Suppressor macrophage treated with lipopolysaccharide for 4 hours (primary cell): ENCODE results near the gene ARHGEF7.
"Not testable (repeated sequence)": the region's sequence is repeated elsewhere in the genome, so short reads cannot be mapped to it uniquely, and the experiment has no call there.

Experiments
- DNase-seq: peaks from one replicate; pipeline ENCODE4 v3.0.0-alpha.2; 2020

The ARHGEF7 gene

DNA sequence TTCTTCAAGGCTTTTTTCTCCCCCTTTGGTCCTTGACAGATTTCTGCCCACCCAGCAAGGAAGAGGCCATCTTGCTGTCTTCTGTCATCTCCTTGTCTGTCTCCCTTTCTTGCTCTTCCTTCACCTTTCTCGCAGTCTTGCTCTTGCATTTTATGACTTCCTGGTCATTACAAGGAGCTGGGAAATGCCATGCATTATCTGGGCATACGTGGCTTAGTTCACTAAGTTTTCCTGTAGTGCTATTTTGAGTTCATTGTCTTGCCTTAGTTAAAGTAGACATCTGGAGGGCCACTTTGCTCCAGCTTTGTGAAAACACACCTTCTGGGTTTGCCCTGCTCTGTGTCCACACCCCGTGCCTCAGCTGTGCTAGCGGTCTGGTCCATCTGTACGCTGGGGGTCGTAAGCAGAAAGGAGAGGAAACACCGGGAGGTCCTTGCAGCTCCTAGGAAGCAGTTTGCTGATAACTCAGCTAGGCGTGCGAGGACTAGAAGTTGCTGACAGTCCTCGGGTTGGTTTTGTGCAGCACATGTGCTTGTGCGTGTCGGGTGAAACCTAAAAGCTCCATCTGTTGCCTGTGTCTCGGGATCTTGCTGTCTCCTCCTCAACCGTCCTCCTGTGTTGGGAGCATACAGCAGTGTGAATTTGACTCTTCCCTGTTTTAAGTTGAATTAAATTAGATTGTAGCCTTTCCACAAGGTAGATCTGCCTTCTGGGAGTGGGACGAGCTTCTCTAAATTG, 59.4 kb downstream of the ARHGEF7 start:
- no peak for DNase-seq

DNA sequence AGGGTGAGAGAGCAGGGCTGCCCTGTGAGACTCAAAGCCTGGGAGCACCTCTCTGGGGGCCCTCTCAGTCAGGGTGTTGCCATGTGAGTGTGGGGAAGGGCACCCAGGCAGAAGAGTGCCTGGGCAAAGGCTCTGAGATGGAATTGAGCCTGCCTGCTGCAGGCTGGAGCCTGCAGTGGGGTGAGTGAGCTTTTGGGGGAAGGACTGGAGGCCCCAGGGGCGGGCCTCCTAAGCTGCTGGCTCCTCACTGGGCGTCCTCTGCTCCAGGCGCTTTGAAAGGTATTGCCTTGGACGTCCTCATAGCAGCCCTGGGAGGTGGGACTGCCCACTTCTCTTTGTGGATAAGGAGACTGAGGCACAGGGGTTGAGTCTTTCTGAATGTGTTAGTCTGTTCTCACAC, 60.3 kb downstream of the ARHGEF7 start:
- DNase-seq: no peak

DNA sequence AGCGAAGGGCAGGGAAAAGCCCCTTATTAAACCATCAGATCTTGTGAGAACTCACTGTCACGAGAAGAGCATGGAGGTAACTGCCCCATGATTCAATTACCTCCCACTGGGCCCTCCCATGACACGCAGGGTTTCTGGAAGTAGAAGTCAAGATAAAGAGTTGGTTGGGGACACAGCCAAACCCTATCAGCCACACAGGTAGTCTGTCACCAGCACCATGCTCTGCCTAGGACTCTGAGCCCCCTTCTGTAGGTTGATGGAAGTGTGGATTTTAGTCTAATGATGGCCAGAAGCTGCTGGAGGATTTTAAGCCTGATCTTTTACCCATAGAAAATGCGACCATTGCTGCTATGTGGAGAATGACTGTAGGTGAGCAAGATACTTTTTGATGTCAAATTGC, 60.8 kb downstream of the ARHGEF7 start:
- no peak for DNase-seq

DNA sequence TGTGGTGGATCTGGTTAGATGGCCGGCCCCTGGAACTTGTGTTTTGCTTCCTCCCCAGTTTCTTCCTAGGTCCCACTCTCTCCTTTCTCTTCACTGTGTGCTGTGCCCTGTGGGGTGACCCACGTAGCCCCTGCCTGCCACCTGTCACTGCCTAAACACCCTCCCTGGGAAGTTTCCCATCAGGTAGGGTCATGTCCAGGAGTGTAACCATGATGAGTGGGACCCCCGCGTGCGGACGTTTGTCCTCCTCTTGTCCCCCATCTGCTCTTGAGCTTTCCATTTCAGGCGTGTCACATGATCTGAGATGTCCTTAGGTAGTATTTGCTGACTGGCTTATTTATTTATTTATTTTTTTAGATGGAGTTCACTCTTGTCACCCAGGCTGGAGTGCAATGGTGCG, 61.3 kb downstream of the ARHGEF7 start:
- DNase-seq: no peak

DNA sequence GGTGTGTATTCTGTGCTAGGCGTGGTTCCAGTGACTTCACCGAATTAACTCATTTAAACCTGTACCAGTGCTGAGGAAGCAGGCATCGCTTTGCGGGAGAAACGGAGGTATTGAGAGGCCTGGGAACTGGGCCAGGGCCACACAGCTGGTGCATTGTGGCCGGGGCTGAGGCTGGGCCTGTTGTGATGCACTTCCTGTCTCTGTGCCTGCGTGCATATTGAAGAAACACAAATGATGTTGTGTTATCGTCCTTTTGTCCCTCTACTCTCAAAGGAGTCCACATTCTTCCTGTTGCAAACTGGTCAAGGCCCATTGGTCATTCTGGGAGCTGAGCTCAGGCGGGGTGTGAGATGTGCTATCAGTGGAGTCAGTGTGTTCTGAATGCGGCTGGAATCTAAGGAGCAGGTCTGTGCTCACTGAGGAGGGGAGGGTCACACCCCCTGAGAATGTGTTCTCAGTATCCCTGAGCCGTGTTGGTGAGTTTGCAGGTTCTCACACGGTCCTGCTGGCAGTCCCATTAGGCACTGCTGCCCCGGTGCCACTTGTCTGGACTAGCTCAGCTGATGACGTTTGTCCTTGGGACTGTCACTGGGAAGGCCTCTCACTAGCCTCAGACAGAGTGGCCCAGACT, 62.1 kb downstream of the ARHGEF7 start:
- DNase-seq: peak; percentile 28

DNA sequence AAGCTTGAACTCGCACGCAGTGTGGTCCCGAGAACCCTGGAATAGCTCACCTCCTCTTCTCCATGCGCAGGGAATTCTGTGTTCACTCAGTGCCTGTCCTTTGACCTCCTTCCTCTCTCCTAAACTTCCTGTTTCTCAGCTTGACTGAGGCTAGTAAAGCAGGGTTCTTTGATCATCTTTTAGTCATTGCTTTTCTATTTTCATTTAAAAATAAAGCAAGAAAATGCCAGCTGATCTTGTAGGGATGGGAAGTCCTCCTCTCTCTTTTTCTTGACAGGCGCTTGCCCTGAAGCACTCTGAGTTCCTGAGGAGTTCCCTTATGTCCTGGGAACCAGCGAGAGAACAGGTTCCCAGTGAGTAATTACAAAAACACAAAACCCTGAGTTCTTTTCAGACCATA, 62.8 kb downstream of the ARHGEF7 start:
- DNase-seq: peak; percentile 48

DNA sequence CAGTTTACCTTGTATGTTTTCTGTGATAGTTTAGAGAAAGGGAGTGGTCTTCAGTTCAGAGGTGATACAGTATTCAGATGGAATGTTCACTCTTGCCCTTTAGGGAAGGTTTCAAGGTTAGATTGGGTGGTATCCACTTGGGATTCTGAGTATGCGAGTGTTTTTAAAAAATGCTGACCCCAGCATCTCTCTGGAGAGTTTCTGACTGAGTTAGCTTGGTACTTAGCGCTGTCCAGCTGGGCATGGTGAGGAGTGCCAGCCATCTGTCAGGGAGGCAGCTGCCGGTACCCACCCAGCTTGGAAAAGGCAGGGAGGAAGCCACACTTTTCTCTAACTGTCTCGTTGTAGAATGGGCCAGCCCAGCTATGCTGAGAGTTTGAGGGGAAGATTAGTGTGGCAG, 63.3 kb downstream of the ARHGEF7 start:
- DNase-seq: no peak

DNA sequence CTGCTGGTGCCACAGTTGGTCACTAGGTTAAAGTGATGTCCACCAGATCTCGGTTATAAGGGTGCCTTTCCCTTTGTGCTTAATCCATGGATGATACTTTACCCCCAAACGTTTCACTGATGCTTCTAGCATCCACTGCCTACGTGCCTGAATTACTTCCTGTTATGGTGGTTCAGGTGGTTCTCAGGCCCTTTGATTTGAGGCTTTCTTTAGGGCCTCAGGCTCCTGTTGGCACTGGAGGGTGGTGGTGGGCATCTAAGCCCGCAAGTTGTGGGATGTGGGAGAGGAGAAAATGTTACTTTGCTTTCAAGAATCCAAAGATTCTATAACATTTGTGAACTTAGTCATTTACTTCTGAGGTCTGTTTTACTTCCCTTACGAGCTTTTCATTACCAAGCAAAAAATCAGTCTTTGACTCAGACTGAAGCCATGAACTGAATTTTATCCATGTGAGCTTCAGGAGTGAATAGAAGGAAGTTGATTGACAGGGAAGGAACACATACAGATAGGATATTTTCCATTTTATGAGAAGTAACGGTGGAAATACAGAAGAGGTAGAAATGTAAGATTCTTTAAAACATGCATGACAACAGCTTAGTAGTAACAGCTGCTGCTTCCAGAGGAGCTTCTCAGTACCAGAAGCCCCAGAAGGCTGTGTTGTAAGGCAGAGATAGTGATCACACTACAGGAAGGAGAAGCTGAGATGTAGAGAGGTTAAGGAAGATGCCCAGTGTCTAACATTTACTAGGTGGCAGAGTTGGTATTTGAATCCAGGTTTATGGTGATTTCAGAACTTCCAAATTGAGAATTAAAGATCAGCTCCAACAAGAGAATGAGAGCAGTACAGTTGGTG, 65.0 kb downstream of the ARHGEF7 start:
- DNase-seq: peak; percentile 29

DNA sequence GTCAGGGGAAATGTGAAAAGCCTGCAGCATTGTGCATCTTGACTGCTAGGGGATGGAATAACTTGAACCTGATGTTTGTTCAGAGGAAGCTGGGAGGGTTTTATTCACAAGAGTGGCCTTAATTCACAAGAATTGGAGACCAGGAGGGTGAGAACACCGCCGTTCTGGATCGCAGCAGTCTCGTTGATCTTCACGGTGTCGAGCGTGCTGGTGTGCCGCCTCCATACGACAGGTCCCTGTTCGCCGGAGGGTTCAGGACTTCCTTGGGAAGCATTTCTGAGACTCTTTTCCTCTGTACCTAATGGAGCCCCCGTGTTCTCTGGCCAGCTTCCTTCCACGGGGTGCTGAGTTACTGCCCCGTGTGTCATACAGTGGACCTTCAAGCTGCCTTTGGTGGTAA, 66.9 kb downstream of the ARHGEF7 start:
- no peak for DNase-seq

DNA sequence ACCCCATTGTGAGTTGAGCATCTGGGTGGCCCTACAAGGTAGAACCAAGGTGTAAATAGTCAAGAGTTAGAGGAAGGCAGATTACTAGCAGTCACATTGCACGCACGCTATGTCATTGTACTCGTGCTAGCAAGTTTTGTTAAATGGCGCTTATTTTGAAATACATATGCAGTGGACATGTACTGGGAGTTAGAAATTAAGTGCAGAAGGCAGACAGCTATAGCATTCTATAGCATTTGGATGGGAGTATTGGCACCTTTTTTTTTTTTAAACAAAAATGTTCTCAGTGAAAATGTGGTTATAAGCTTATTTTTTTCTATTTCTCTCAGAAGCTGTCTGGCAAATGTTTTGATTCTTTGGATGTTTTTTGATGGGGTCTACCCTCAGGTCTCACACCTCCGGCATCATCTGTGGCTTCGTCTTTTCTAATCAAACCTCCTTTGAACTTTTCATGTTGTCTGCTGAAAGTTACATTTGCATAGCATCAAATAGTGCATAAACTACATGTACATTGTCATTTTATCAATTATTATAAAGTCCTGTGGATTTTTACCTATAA, 68.1 kb downstream of the ARHGEF7 start:
- no peak for DNase-seq

DNA sequence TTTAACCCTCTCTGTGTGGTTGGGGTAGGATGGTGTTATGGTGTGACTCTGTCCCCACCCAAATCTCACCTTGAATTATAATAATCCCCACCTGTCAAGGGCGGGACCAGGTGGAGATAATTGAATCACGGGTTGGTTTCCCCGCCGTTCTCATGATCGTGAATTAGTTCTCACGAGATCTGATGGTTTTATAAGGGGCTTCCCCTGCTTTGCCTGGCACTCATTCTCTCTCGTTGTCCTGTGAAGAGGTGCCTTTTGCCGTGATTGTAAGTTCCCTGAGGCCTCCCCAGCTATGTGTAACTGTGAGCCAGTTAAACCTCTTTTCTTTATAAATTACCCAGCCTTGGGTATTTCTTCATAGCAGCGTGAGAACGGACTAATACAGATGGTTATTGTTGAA, 68.8 kb downstream of the ARHGEF7 start:
- DNase-seq: no peak

DNA sequence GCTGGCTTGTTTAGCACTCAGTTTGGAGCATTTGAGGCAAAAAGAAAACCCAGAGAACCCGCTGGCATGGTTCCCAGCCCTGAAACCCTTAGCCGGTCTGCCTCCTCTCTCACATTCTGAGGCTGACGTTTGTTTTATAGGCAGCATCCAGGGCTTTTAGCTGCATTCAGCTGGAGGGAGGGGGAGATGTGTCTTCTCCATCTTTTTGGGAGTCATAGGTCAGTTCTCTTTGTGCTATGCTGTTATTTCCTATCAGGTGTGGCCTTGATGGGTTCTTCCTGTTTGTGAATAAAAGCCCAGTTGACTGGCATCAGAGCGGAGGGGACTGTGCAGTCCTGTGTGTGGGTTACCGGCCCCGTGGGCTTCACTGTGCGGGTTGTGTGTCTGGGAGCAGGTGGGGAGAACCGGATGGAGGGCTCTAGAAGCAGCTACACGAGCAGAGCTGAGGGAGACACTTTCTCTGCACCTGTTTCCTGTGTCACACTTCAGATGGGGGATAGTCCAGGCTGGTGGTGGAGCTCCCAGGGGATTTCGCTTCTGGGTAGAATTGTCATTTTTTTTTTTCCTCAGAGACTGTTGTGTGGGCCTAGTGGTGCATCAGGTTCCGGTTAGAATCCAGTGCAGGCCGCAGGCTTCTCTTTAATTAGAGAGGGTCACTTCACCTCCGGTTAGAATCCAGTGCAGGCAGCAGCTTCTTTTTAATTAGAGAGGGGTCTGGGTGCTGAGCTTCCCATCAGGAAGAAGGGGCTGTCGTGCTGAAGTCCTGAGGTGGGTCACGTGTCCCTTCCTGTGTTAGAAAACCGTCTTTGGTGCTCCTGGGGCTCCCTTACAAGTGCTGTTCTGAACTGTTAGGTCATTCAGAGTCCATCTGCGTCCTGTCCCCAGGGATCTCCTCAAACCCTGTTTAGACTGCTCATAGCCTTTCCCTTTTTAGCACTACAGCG, 69.6 kb downstream of the ARHGEF7 start:
- DNase-seq: no peak

DNA sequence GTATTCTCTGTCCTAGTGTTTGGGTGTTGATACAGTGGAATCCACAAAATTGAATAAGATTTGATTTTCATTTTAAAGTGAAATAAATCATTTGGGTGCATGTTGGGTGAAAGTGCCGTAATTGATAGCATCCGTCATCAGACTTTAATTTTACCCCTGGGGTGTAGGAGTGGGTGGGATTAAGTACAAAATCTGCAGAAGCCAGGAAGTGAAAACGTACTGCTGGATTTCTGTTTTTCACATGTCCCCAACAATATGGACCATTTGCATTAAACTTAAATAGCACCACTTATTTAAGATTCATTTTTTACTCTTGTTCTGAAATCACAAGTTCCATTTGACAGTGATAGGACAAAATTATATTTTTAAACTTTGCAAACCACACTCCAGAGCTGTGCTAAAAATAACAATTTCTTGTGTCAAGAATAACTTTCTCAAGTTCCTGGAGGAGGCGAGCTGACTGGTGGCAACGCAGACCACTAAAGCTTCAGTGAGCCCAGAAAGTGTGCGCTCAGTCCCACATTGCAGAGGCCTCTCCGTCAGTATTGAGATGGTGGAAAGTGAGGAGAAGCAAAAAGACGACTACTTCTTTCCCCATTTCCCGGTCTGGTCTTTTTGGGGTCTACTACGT, 71.3 kb downstream of the ARHGEF7 start:
- no peak for DNase-seq

DNA sequence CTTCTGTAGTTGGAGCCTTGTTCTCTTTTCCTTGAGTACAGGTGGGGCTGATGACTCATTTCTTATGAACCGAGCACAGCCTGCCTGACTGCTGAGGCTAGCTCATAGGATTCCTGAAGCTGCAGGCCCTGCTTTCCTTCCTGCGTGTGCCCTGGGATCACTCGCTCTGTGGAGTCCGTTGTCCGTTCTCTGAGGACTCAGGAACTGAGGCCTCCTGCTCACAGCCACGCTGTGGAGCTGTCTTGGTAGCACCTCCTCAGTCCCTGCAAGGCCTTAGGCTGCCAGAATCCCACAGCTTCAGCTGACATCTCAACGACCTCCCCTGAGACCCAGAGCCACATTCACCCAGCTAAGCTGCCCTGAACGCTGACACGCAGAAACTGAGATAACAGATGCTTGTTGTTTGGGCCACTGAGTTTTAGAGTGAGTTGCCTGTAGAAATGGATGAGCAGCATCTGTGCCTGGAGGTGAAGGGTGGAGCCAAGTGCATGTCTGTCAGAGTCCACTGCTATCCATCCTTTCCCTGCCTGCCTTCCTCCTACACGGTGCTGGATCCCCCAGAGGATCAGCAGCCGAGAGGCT, 72.9 kb downstream of the ARHGEF7 start:
- DNase-seq: no peak

DNA sequence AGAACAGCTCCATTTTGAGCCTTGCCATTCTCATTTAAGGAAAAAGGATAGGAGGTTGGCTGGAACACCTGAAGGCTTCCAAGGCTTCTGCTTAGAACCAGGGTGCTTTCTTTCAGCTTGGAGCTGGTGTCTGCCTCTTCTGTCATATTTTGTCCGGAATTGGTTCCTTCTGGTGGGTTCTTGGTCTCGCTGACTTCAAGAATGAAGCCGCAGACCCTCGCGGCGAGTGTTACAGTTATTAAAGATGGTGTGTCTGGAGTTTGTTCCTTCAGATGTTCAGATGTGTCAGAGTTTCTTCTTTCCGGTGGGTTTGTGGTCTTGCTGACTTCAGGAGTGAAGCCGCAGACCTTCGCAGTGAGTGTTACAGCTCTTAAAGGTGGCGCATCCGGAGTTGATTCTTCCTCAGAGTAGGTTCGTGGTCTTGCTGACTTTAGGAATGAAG, 74.0 kb downstream of the ARHGEF7 start:
- not testable (repeated sequence) for DNase-seq

DNA sequence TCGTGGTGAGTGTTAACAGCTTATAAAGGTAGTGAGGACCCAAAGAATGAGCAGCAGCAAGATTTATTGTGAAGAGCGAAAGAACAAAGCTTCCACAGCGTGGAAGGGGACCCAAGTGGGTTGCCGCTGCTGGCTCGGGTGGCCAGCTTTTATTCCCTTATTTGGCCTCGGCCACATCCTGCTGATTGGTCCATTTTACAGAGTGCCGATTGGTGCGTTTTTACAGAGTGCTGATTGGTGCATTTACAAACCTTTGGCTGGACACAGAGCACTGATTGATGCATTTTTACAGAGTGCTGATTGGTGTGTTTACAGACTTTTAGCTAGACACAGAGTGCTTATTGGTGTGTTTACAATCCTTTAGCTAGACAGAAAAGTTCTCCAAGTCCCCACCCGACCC, 74.4 kb downstream of the ARHGEF7 start:
- not testable (repeated sequence) for DNase-seq

DNA sequence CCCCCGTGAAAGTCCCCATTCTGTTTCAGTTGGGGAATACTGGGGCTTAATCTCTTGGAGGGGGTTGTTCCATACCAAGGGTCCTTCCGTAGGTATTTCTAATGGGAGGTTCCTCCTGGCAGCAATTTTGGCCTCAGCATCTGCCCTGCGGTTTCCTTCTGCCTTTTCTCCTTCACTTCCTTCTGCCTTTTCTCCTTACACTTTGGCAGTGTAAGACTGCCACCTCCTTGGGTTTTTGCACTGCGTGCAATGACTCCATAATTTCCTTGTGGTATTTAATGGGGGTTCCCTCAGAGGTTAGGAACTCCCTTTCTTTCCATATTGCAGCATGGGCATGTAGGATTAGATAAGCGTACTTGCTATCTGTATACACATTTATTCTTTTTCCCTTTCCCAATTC, 78.1 kb downstream of the ARHGEF7 start:
- peak; percentile 21 for DNase-seq

DNA sequence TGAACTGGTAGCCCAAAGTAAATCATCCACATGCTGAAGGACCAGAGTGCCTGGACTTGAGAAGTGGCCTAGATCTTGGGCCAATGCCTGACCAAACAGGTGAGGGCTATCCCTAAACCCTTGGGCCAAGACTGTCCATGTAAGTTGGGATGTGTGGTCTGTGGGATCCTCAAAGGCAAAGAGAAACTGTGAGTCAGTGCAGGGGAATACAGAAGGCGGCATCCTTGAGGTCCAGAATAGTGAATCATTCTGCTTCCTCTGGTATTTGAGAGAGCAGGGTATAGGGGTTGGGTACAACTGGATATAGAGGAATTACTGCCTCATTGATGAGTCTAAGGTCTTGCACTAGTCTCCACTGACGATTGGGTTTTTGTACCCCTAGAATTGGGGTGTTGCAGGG, 79.5 kb downstream of the ARHGEF7 start:
- not testable (repeated sequence) for DNase-seq

DNA sequence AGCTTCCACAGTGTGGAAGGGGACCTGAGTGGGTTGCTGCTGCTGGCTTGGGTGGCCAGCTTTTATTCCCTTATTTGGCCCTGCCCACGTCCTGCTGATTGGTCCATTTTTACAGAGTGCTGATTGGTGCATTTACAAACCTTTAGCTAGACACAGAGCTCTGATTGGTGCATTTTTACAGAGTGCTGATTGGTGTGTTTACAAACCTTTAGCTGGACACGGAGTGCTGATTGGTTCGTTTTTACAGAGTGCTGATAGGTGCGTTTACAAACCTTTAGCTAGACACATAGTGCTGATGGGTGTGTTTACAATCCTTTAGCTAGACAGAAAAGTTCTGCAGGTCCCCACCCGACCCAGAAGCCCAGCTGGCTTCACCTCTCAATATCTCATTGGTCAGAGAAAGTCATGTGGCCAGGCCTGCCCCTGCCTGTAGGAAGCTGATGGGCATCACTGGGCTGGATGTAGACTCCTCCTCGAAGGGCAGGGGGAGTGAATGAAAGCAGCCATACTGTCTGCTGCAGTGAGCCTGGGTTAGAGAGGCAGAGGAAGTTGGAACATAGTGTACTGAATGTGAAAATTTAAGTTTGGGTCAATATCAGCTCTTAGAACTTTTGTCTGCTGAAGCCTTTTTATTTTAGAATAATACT, 83.7 kb downstream of the ARHGEF7 start:
- not testable (repeated sequence) for DNase-seq

DNA sequence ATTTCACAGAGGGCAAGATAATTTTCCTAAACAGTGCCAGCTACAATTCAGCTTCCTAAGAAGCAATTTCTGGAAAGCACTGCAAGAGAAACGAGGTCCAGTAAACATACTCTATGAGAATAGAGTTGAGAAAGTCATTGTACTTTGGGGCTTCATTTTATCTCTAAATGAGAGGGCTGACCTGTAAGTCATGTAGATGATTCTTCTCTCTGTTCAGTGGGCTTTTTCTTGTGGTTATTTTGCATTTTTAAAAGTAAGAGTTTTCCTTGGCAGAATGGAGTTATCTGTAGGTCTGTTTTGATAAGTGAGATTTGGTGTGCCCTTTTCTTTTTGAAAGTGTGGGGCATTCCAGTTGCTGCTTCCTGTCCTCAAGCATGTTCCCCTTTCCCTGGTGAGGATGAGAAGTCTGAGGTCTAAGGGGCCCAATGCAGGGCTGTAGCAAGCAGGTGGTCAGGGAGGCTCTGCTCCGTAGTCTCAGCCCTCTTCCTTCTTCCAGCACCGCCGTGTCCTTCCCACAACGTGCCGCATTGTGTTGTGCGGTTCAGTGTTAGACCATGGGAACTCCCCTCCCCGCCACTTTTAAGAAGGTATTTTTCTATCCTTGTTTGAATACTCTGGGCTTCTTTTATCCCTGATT, 86.3 kb downstream of the ARHGEF7 start:
- no peak for DNase-seq
